Heart right ventricle (tissue), 16 donors: ENCODE measurements around the gene KCNMA1. TPM values are rescaled to one million over a fixed set of nuclear protein-coding genes. Genes with fewer than 3 reads are reported as not detected.

Source experiments
- ATAC-seq, 8 donors: fragments of 200-7000 bp; cut with Tn5 transposase; one replicate each; pipeline ENCODE4 v1.9.1; 2020; ENCODE audit warnings: mild to moderate bottlenecking in 8 of 8, moderate library complexity in 8 of 8, moderate number of reproducible peaks in 1 of 8
- DNase-seq, 2 donors: peaks; one replicate each; pipeline ENCODE4 v3.0.0-alpha.2; 2020
- H3K27ac ChIP-seq, 10 donors: fragments of 200-600 bp; sonication (generic) in 2 of 10; one replicate each; pipeline versions ENCODE4 v1.5.0 to v1.8.0; 2020 to 2022; ENCODE audit warnings: mild to moderate bottlenecking in 3 of 10
- H3K27me3 ChIP-seq, 7 donors: fragments of 200-600 bp; one replicate each; pipeline ENCODE4 v1.8.0; 2021 to 2022; ENCODE audit warnings: mild to moderate bottlenecking in 2 of 7
- H3K36me3 ChIP-seq, 9 donors: fragments of 200-600 bp; sonication (generic) in 1 of 9; one replicate each; pipeline versions ENCODE4 v1.5.0 to v1.8.0; 2020 to 2022; ENCODE audit warnings: mild to moderate bottlenecking in 2 of 9
- H3K4me1 ChIP-seq, 9 donors: fragments of 200-600 bp; sonication (generic) in 1 of 9; one replicate each; pipeline versions ENCODE4 v1.5.0 to v1.8.0; 2020 to 2022; ENCODE audit warnings: mild to moderate bottlenecking in 4 of 9
- H3K4me3 ChIP-seq, 10 donors: fragments of 200-600 bp; sonication (generic) in 2 of 10; one replicate each; pipeline versions ENCODE4 v1.5.0 to v1.8.0; 2020 to 2022; ENCODE audit warnings: mild to moderate bottlenecking in 7 of 10, moderate library complexity in 2 of 10
- H3K9me3 ChIP-seq, 11 donors: fragments of 200-600 bp in 10 of 11; sonication (generic) in 2 of 11; one replicate each; pipeline versions ENCODE4 v1.5.0 to v1.8.0; 2013 to 2022; ENCODE audit warnings: mild to moderate bottlenecking in 2 of 11, control low read depth in 1 of 11, moderate library complexity in 1 of 11
- WGBS, 2 donors: extraction: QIAGEN DNeasy Blood & Tissue Kit; methylation state at CpG; one replicate each; pipeline ENCODE4 v1.1.7; 2013; ENCODE audit warnings: inconsistent platforms in 1 of 2; 5-methylcytosine and 5-hydroxymethylcytosine counted together
- intact Hi-C, 10 donors: fragments of 100-400 bp; cut with DNase I; formaldehyde crosslinking; loops; one replicate each; pipeline versions ENCODE4 v1.11.1 to v1.14.2; 2022
- polyA plus RNA-seq, 2 donors: library from polyadenylated mRNA; stranded (reverse); fragments of 200-250 nt; gene quantifications; one replicate each; pipeline ENCODE4 v1.2.3, GENCODE V29; 2013
- total RNA-seq, 10 donors: library from RNA; stranded (reverse); fragmentation: NEBNext Ultra II Directional in 3 of 10; extraction: Animal tissue kit (Norgen Biotek cat#: 25700) in 3 of 10; gene quantifications; one replicate each; pipeline versions ENCODE4 v1.2.1 to v1.2.4, GENCODE V29; 2021 to 2023
- TF ChIP-seq, protein P1 (sequence below), 9 donors: fragments of 200-600 bp; sonication (generic) in 2 of 9; IDR thresholded peaks; one replicate each; pipeline versions ENCODE4 v1.5.0 to v1.8.0; 2021 to 2022; ENCODE audit warnings: antibody characterized with exemption in 9 of 9, mild to moderate bottlenecking in 5 of 9, moderate library complexity in 1 of 9
- donor health status: Arrhythmogenic right ventricular cardiomyopathy.
- donor health status: ischemic (EF 13 %, LVEDD 7.1; RV severe dilation, severe dysfunction).
- donor health status: healthy with polysubstance abuse.
- donor health status: DM: no; HTN: yes; CAD: no.
- donor health status: DM: no; HTN: no; CAD: no.
- donor health status: ischemic (EF 25% LVEDD 6.9; RV normal size, moderate dysfunction).
- donor health status: ischemic (EF 25% LVEDD 5.7; RV mildly dilated, moderate dysfunction).
- donor health status: healthy.
- donor health status: DM: yes; HTN: yes; CAD: no.
- donor health status: Ischemic cardiomyopathy.
- donor health status: ischemic (EF 35%, LVEDD 5.7; RV mildly dilated, moderate dysfunction).
- donor health status: nonischemic (EF 11% LVEDD 7.7; RV severe dilation, severe dysfunction).
- donor health status: DM: yes; HTN: yes; CAD: no.
- donor health status: PGD.
- donor health status: ischemic (EF 29% LVEDD 5.4; RV normal size, mild dysfunction).
- donor health status: nonischemic (EF 23%, LVEDD 6.1; RV moderate dilation, normal function).

KCNMA1 gene
- total and polyA plus RNA-seq, 12 donors = 0.59 to 5.3 (median 1.6) TPM

- intact Hi-C loops = no loop called here
- DNase-seq (no peak), ATAC-seq (no peak)
- WGBS, 2 donors = 34 to 42% methylated on average over 4 of the region's 4 CpGs
- Histone ChIP-seq H3K9me3 (no peaks in the 10 kb centered on the region), H3K27ac (no peak overlapping the region), H3K4me3 (no peak overlapping the region), H3K27me3 (peaks cover 0 to 87% (median 72%) of the 10 kb centered on the region in 7 donors), H3K36me3 (no peaks in the 10 kb centered on the region), H3K4me1 (peaks cover 0 to under 1% (median 0%) of the 10 kb centered on the region in 9 donors)
- TF ChIP-seq, protein P1, sequence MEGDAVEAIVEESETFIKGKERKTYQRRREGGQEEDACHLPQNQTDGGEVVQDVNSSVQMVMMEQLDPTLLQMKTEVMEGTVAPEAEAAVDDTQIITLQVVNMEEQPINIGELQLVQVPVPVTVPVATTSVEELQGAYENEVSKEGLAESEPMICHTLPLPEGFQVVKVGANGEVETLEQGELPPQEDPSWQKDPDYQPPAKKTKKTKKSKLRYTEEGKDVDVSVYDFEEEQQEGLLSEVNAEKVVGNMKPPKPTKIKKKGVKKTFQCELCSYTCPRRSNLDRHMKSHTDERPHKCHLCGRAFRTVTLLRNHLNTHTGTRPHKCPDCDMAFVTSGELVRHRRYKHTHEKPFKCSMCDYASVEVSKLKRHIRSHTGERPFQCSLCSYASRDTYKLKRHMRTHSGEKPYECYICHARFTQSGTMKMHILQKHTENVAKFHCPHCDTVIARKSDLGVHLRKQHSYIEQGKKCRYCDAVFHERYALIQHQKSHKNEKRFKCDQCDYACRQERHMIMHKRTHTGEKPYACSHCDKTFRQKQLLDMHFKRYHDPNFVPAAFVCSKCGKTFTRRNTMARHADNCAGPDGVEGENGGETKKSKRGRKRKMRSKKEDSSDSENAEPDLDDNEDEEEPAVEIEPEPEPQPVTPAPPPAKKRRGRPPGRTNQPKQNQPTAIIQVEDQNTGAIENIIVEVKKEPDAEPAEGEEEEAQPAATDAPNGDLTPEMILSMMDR (IDR thresholded peaks at IDR 0.05) = no peak
Observed at GRCh38 chr10:77281719-77282118, 355.9 kb downstream of the KCNMA1 start.

- ATAC-seq (no peak), DNase-seq (no peak)
- Histone ChIP-seq H3K27ac (no peak overlapping the region), H3K36me3 (no peaks in the 10 kb centered on the region), H3K4me1 (peaks cover 0 to 2% (median 0%) of the 10 kb centered on the region in 9 donors), H3K27me3 (peaks cover 0 to 88% (median 71%) of the 10 kb centered on the region in 7 donors), H3K9me3 (no peaks in the 10 kb centered on the region), H3K4me3 (no peak overlapping the region)
- TF ChIP-seq, protein P1 (IDR thresholded peaks at IDR 0.05) = no peak
- 71 to 73% methylated on average over 4 of the region's 4 CpGs for WGBS, 2 donors
- intact Hi-C loops = no loop called here
Observed at GRCh38 chr10:77279207-77279606, 358.4 kb downstream of the KCNMA1 start.

DNA sequence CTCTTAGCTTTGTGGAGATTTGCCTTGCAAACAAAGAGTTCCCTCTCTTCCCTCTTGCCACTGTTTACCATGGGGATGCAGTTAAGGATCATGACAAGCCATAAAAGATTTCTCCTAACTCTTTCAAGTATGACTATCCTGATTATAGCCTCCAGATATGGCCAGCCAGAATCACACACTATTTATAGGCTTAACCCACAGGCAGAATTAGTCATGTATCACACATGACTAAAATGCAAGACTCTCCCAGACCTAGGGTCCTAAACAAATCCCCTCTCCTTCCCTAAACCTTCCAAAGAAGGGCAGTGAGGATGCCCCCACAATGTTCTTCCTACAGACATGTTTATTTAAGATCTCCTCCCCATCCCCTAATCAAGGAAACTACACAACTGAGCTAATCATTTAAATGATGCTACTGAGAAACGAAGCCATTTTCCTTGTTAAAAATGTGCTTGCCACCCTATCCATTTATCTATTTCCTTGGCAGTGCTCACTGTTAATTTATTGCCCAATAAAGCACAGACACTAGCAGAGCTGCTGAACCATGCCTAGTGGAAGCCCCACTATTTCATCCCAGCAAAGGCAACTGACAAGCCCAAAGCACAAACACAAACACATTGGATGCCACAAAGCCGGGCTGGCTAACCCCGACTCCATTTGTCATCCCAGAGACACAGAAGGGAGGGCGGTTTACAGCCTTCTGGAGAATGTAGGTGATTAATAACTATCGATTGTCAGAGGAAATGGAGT, 363.4 kb downstream of the KCNMA1 start:
- no peak overlapping the region for H3K4me3 ChIP-seq
- ATAC-seq (peak in 2 of 8 donors; percentile 26 to 41), DNase-seq (no peak)
- H3K9me3 ChIP-seq = no peaks in the 10 kb centered on the region
- TF ChIP-seq, protein P1 (IDR thresholded peaks at IDR 0.05) = no peak
- peaks cover 0 to 48% (median 28%) of the 10 kb centered on the region in 7 donors for H3K27me3 ChIP-seq
- peaks cover 0 to 7% (median 0%) of the 10 kb centered on the region in 9 donors for H3K4me1 ChIP-seq
- WGBS, 2 donors = 77 to 85% methylated on average over 5 of the region's 5 CpGs
- intact Hi-C loops = no loop called here
- H3K27ac ChIP-seq = no peak overlapping the region
- no peaks in the 10 kb centered on the region for H3K36me3 ChIP-seq

DNA sequence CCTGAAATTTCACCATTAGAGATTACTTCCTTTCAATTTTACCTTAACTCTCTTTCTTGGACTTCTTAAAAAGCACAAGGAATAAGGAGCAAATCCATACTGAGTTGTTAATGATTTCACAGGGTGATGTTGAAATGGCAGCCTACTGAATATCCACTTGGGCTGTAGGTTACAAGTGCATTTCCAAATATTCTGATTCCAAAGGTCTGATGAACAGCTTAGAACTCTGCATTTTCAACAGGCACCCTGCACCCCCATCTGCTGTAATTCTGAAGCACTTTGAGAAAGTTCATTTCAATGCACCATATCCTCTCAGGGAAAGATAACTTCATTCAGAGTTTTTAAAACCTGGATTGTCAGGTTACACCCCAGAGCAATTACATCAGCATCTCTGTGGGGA, 368.4 kb downstream of the KCNMA1 start:
- ATAC-seq (no peak), DNase-seq (no peak)
- TF ChIP-seq, protein P1 (IDR thresholded peaks at IDR 0.05) = no peak
- Histone ChIP-seq H3K27ac (no peak overlapping the region), H3K4me3 (no peak overlapping the region), H3K9me3 (no peaks in the 10 kb centered on the region), H3K27me3 (peaks cover 0 to 19% (median under 1%) of the 10 kb centered on the region in 7 donors), H3K4me1 (peaks cover 0 to 15% (median 0%) of the 10 kb centered on the region in 9 donors), H3K36me3 (no peaks in the 10 kb centered on the region)
- intact Hi-C loops = no loop called here
